H1 (cell line): Measurements from ENCODE around the gene CP. TPM values are rescaled to one million over a fixed set of nuclear protein-coding genes. Genes with fewer than 3 reads are reported as not detected.
A peak's percentile ranks its signal among the peaks of the same experiment; 100 is the strongest.

ENCODE experiments used
- CTCF ChIA-PET: fragments of 300-600 bp; sonication (Branson Sonifier 250); formaldehyde crosslinking; loops from one replicate; lab custom pipeline; 2021; ENCODE audit not compliant: partially characterized antibody; lab: Charles Lee
- POLR2A ChIA-PET: fragments of 300-600 bp; sonication (Branson Sonifier 250); formaldehyde crosslinking; loops from one replicate; lab custom pipeline; 2021; ENCODE audit warnings: inconsistent platforms; ENCODE audit not compliant: partially characterized antibody; lab: Charles Lee
- DNase-seq, 2 experiments: peaks; one replicate each; pipeline versions ENCODE4 v3.0.0 to v3.0.0-alpha.2; 2010 to 2022; ENCODE audit warnings: low spot score in 2 of 2, low read depth in 1 of 2, mixed read lengths in 1 of 2
- FAIRE-seq: peaks from 2 replicates; lab custom pipeline; 2011; peaks lifted over from hg19 to GRCh38; lab: Jason Lieb, UNC
- H2AFZ ChIP-seq: 2 replicates; pipeline ENCODE4 v1.8.1; 2012; ENCODE audit warnings: low read length, inconsistent platforms
- H2AK5ac ChIP-seq: 2 replicates; pipeline ENCODE4 v1.6.1; 2013; ENCODE audit warnings: low read depth, low read length
- H2BK120ac ChIP-seq: replicated peaks from 2 replicates; pipeline ENCODE3; 2013; ENCODE audit warnings: low read depth, low read length, inconsistent platforms
- H2BK12ac ChIP-seq: 2 replicates; pipeline ENCODE4 v1.6.1; 2013; ENCODE audit warnings: low read depth, low read length
- H2BK15ac ChIP-seq: 2 replicates; pipeline ENCODE4 v1.6.1; 2013; ENCODE audit warnings: low read length
- H2BK20ac ChIP-seq: 2 replicates; pipeline ENCODE4 v1.6.1; 2013; ENCODE audit warnings: low read length
- H2BK5ac ChIP-seq: 2 replicates; pipeline ENCODE4 v1.6.1; 2013; ENCODE audit warnings: low read depth, low read length
- H3K14ac ChIP-seq: 2 replicates; pipeline ENCODE4 v1.6.1; 2013; ENCODE audit warnings: inconsistent platforms; ENCODE audit not compliant: insufficient read length
- H3K18ac ChIP-seq: 2 replicates; pipeline ENCODE4 v1.6.1; 2013; ENCODE audit warnings: low read length; ENCODE audit errors: extremely low read depth
- H3K23ac ChIP-seq: 2 replicates; pipeline ENCODE4 v1.6.1; 2013; ENCODE audit warnings: inconsistent platforms; ENCODE audit not compliant: insufficient read length
- H3K23me2 ChIP-seq: 2 replicates; pipeline ENCODE4 v1.6.1; 2013; ENCODE audit warnings: low read depth, low read length
- H3K27ac ChIP-seq: 2 replicates; pipeline ENCODE4 v1.6.1; 2011; ENCODE audit warnings: low read depth, low read length, inconsistent platforms
- H3K27me3 ChIP-seq, 4 experiments: replicated peaks in 1 of 4; 1 replicate in 1 of 4; 2 replicates in 3 of 4; pipeline versions ENCODE4 v1.6.1 to v1.8.1; 2011 to 2013; ENCODE audit warnings: low read length in 3 of 4, mild to moderate bottlenecking in 3 of 4, inconsistent platforms in 2 of 4, mixed read lengths in 2 of 4, moderate library complexity in 1 of 4; ENCODE audit not compliant: control insufficient read depth in 3 of 4, insufficient read depth in 3 of 4; ENCODE audit errors: extremely low read depth in 1 of 4
- H3K36me3 ChIP-seq, 4 experiments: 2 replicates each; pipeline versions ENCODE4 v1.6.1 to v1.8.1; 2011 to 2013; ENCODE audit warnings: mild to moderate bottlenecking in 4 of 4, low read length in 3 of 4, moderate library complexity in 2 of 4, control low read depth in 1 of 4, inconsistent platforms in 1 of 4; ENCODE audit not compliant: insufficient read depth in 4 of 4, control insufficient read depth in 2 of 4
- H3K4ac ChIP-seq: replicated peaks from 2 replicates; pipeline ENCODE3; 2013; ENCODE audit warnings: low read length, low read depth, mixed read lengths, inconsistent platforms; ENCODE audit not compliant: insufficient read length
- H3K4me1 ChIP-seq, 4 experiments: replicated peaks in 1 of 4; 1 replicate in 1 of 4; 2 replicates in 3 of 4; pipeline versions ENCODE4 v1.6.1 to v1.8.1; 2011 to 2013; ENCODE audit warnings: low read length in 3 of 4, inconsistent platforms in 2 of 4, mixed read lengths in 1 of 4; ENCODE audit not compliant: insufficient read depth in 4 of 4, control insufficient read depth in 3 of 4
- H3K4me2 ChIP-seq, 2 experiments: 2 replicates each; pipeline versions ENCODE4 v1.6.1 to v1.8.1; 2011 to 2013; ENCODE audit warnings: low read depth in 2 of 2, low read length in 2 of 2, control low read depth in 1 of 2, inconsistent platforms in 1 of 2, mild to moderate bottlenecking in 1 of 2; ENCODE audit not compliant: insufficient read depth in 1 of 2
- H3K4me3 ChIP-seq, 4 experiments: fragments of 200-600, 300-600 bp in 1 of 4; sonication (generic), shearing (Covaris generic), sonication (Bioruptor Twin) in 1 of 4; 2 replicates each; pipeline versions ENCODE4 v1.5.1 to v1.8.1; 2011 to 2016; ENCODE audit warnings: low read length in 4 of 4, low read depth in 3 of 4, control low read depth in 2 of 4, inconsistent platforms in 2 of 4, mild to moderate bottlenecking in 2 of 4, mixed read lengths in 1 of 4, moderate library complexity in 1 of 4; ENCODE audit not compliant: insufficient read depth in 2 of 4; ENCODE audit errors: extremely low read depth in 1 of 4
- H3K56ac ChIP-seq: replicated peaks from 2 replicates; pipeline ENCODE3; 2013; ENCODE audit warnings: low read depth, mild to moderate bottlenecking, mixed read lengths, low read length, inconsistent platforms; ENCODE audit not compliant: insufficient read length
- H3K79me1 ChIP-seq: 2 replicates; pipeline ENCODE4 v1.6.1; 2013; ENCODE audit warnings: low read depth, low read length, control low read depth
- H3K79me2 ChIP-seq, 2 experiments: 2 replicates each; pipeline versions ENCODE4 v1.6.1 to v1.8.1; 2012 to 2013; ENCODE audit warnings: low read length in 2 of 2, mild to moderate bottlenecking in 2 of 2, inconsistent platforms in 1 of 2; ENCODE audit not compliant: insufficient read depth in 2 of 2, control insufficient read depth in 1 of 2
- H3K9ac ChIP-seq, 4 experiments: replicated peaks in 1 of 4; 1 replicate in 1 of 4; 2 replicates in 3 of 4; pipeline versions ENCODE4 v1.6.1 to v1.8.1; 2011 to 2013; ENCODE audit warnings: low read depth in 3 of 4, low read length in 3 of 4, control low read depth in 2 of 4, mild to moderate bottlenecking in 2 of 4, moderate library complexity in 2 of 4, inconsistent platforms in 1 of 4; ENCODE audit errors: extremely low read depth in 1 of 4
- H3K9me3 ChIP-seq, 2 experiments: 2 replicates each; pipeline versions ENCODE4 v1.6.1 to v1.8.1; 2012 to 2013; ENCODE audit warnings: mild to moderate bottlenecking in 2 of 2, moderate library complexity in 2 of 2, control low read depth in 1 of 2, inconsistent platforms in 1 of 2, low read depth in 1 of 2, low read length in 1 of 2, mixed read lengths in 1 of 2; ENCODE audit not compliant: insufficient read depth in 2 of 2
- H4K20me1 ChIP-seq, 2 experiments: replicated peaks in 1 of 2; 2 replicates each; pipeline versions ENCODE3 to v1.8.1; 2011 to 2013; ENCODE audit warnings: inconsistent platforms in 2 of 2, low read length in 2 of 2, mild to moderate bottlenecking in 1 of 2; ENCODE audit not compliant: insufficient read depth in 2 of 2, control insufficient read depth in 1 of 2
- H4K5ac ChIP-seq: 2 replicates; pipeline ENCODE4 v1.6.1; 2013; ENCODE audit warnings: low read length, low read depth, mixed read lengths, inconsistent platforms; ENCODE audit not compliant: insufficient read length
- H4K8ac ChIP-seq: 2 replicates; pipeline ENCODE4 v1.8.0; 2013; ENCODE audit warnings: mild to moderate bottlenecking, moderate library complexity, low read length, inconsistent platforms; ENCODE audit not compliant: insufficient read depth; ENCODE audit errors: extremely low read depth
- H4K91ac ChIP-seq: replicated peaks from 2 replicates; pipeline ENCODE3; 2013; ENCODE audit warnings: low read length, mixed read lengths, inconsistent platforms; ENCODE audit not compliant: insufficient read length
- CHD1 ChIP-seq: IDR thresholded peaks from 2 replicates; pipeline ENCODE4 v1.6.1; 2012; ENCODE audit warnings: low read depth, low read length, improper control_type of control experiment
- HDAC6 ChIP-seq: IDR thresholded peaks from one replicate; pipeline ENCODE4 v1.7.1; 2012; ENCODE audit warnings: low read depth, mild to moderate bottlenecking, inconsistent platforms, low read length, moderate library complexity
- PHF8 ChIP-seq: fragments of 200-600 bp; sonication (generic); conservative IDR thresholded peaks from 2 replicates; pipeline ENCODE4 v1.7.1; 2012; ENCODE audit warnings: low read depth, mild to moderate bottlenecking, inconsistent platforms, low read length, moderate library complexity
- POLR2AphosphoS5 ChIP-seq: IDR thresholded peaks from 2 replicates; pipeline ENCODE4 v1.6.1; 2011; ENCODE audit warnings: low read depth, low read length
- RAD21 ChIP-seq, 2 experiments: IDR thresholded peaks in 1 of 2; conservative IDR thresholded peaks in 1 of 2; 2 replicates each; pipeline ENCODE4 v1.6.1; 2011; ENCODE audit warnings: low read depth in 2 of 2, low read length in 2 of 2, improper control_type of control experiment in 1 of 2, inconsistent platforms in 1 of 2, mild to moderate bottlenecking in 1 of 2, moderate library complexity in 1 of 2
- RBBP5 ChIP-seq: IDR thresholded peaks from 2 replicates; pipeline ENCODE4 v1.7.1; 2012; ENCODE audit warnings: low read depth, mild to moderate bottlenecking, inconsistent platforms, low read length, moderate library complexity, borderline replicate concordance
- RFX5 ChIP-seq: IDR thresholded peaks from 2 replicates; pipeline ENCODE4 v1.6.1; 2011; ENCODE audit warnings: low read depth, low read length, improper control_type of control experiment, borderline replicate concordance
- RNF2 ChIP-seq: fragments of 200-900, 300-1000 bp; sonication (generic); IDR thresholded peaks from 2 replicates; pipeline ENCODE4 v1.7.1; 2016; ENCODE audit warnings: borderline replicate concordance, low read depth, mild to moderate bottlenecking, antibody characterized with exemption, low read length; ENCODE audit not compliant: poor library complexity, severe bottlenecking; ENCODE audit errors: missing control alignments
- RXRA ChIP-seq: IDR thresholded peaks from 2 replicates; pipeline ENCODE4 v1.6.1; 2011; ENCODE audit warnings: low read depth, mild to moderate bottlenecking, low read length, moderate library complexity; ENCODE audit not compliant: insufficient read depth
- TAF1 ChIP-seq: IDR thresholded peaks from 2 replicates; pipeline ENCODE4 v1.6.1; 2011; ENCODE audit warnings: mild to moderate bottlenecking, low read depth, low read length
- YY1 ChIP-seq: IDR thresholded peaks from 2 replicates; pipeline ENCODE4 v1.6.1; 2011; ENCODE audit warnings: low read depth, mild to moderate bottlenecking, low read length
- WGBS, 2 experiments: shearing (Covaris generic) in 1 of 2; methylation state at CpG; one replicate each; pipeline versions ENCODE4 v1.1.6 to v1.1.7; 2013 to 2015; ENCODE audit warnings: low lambda C conversion rate in 2 of 2, mixed read lengths in 2 of 2, inconsistent platforms in 1 of 2, low coverage in 1 of 2, missing lambda C conversion rate in 1 of 2; ENCODE audit not compliant: insufficient replicate concordance in 2 of 2, insufficient coverage in 1 of 2, insufficient read length in 1 of 2; ENCODE audit errors: extremely low coverage in 1 of 2, missing lambda C conversion rate in 1 of 2; 5-methylcytosine and 5-hydroxymethylcytosine counted together
- polyA plus RNA-seq, 7 experiments: library from polyadenylated mRNA; depleted of rRNA in 3 of 7; stranded (reverse) in 5 of 7; unstranded in 2 of 7; fragments of >200 nt in 5 of 7; fragments of 200-250 nt in 2 of 7; gene quantifications; 1 replicate in 5 of 7; 2 replicates in 1 of 7; 4 replicates in 1 of 7; pipeline versions ENCODE4 v1.2.1 to v1.2.3, GENCODE V29; 2011 to 2013; ENCODE audit warnings: missing spikeins in 2 of 7, mixed read lengths in 2 of 7
- total RNA-seq: library from RNA; stranded (reverse); fragmentation: NEBNext Ultra II Directional; extraction: Animal tissue kit (Norgen Biotek cat#: 25700); gene quantifications from 2 replicates; pipeline ENCODE4 v1.2.1, GENCODE V29; 2021
- TF ChIP-seq, protein P1 (sequence below): IDR thresholded peaks from 2 replicates; pipeline ENCODE4 v1.6.1; 2011; ENCODE audit warnings: low read depth, mild to moderate bottlenecking, low read length; ENCODE audit not compliant: insufficient read depth

CP gene
- total and polyA plus RNA-seq, 2 of the 8 experiments (the other 6 are each of a cell fraction or from before 2014, with no cell fraction given) = 0.32 to 2.6 TPM

DNA sequence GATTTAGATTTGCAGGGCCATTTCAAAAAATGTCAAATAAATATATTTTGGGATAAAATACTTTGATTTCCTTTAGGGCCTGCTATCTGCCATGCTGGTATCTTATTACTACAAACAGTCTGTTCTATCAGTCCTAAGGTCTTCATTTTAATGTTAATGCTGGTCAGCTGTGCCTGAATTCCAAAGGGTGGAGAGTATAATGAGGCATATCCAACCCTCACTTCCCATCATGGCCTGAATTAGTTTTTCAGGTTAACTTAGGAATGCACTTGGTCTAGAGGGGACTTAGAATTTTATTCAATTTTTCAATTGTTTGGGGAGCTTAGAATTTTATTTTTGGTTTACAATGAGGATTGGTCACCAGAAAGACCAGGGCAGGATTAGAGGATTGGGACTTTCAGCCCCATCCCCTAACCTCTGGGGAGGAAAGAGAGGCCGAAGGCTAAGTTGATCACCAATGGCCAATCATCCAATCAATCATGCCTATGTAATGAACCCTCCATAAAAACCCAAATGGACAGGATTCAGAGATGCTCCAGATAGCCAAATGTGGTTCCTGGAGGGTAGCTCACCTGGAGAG lies 17.8 kb upstream of the CP start:
- no peaks in the 10 kb centered on the region for H3K79me1 ChIP-seq
- CTCF ChIA-PET = interaction anchor here (1.2 to 1.3 kb wide), 2 partner anchors 27 to 112 kb away, joined by 3 read pairs; no protein-coding TSS in a partner anchor
- TF ChIP-seq HDAC6 (no peak), RXRA (no peak), TAF1 (no peak), RFX5 (no peak), RAD21 (IDR thresholded peaks at IDR 0.05 in 1 of 2, conservative IDR thresholded peaks at IDR 0.05 in 1 of 2; ENCODE audit: low read depth in 2 of 2, low read length in 2 of 2) (no peak), PHF8 (no peak), YY1 (no peak), CHD1 (no peak), RNF2 (no peak), POLR2AphosphoS5 (no peak), RBBP5 (no peak)
- TF ChIP-seq, protein P1, sequence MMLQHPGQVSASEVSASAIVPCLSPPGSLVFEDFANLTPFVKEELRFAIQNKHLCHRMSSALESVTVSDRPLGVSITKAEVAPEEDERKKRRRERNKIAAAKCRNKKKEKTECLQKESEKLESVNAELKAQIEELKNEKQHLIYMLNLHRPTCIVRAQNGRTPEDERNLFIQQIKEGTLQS = no peak

More for the DNA sequence above, 17.8 kb upstream of the CP start:
- Histone ChIP-seq H2AK5ac (0 out of 2 replicates have a peak overlapping the region, but pooled peaks have one; percentile 57), H2AFZ (no peak overlapping the region), H3K18ac (no peak overlapping the region), H3K79me2 (no peaks in the 10 kb centered on the region), H2BK12ac (no peak overlapping the region), H4K5ac (no peak overlapping the region), H4K20me1 (no peaks in the 10 kb centered on the region), H3K23me2 (no peaks in the 10 kb centered on the region), H3K23ac (no peak overlapping the region), H3K4ac (no peak overlapping the region), H2BK120ac (peak overlapping the region; percentile 4), H3K36me3 (no peaks in the 10 kb centered on the region; a peak in 1 of 8 replicates), H3K4me2 (no peak overlapping the region), H2BK5ac (peak overlapping the region; percentile 87; the same call in 1 of the 2 replicates), H3K4me1 (no peaks in the 10 kb centered on the region; a peak in 2 of 7 replicates), H3K9ac (no peak overlapping the region), H4K91ac (no peak overlapping the region), H3K27me3 (0 out of 7 replicates have a peak, but pooled peaks cover 0 to 2% (median 0%) of the 10 kb centered on the region in 4 experiments), H3K27ac (no peak overlapping the region), H3K4me3 (no peak overlapping the region), H2BK20ac (peak overlapping the region; percentile 97), H3K56ac (no peak overlapping the region), H4K8ac (no peak overlapping the region), H3K14ac (no peak overlapping the region), H3K9me3 (no peaks in the 10 kb centered on the region), H2BK15ac (no peak overlapping the region)
- POLR2A ChIA-PET = no interaction called here
- no peak for DNase-seq
- 67% methylated on average over 1 of the region's 1 CpG; no CpG with 5 or more reads in 1 of the 2 experiments for WGBS, 2 experiments
- no peak for FAIRE-seq
